ENCODE data around the gene GIMAP5.

GIMAP5 gene

DNA sequence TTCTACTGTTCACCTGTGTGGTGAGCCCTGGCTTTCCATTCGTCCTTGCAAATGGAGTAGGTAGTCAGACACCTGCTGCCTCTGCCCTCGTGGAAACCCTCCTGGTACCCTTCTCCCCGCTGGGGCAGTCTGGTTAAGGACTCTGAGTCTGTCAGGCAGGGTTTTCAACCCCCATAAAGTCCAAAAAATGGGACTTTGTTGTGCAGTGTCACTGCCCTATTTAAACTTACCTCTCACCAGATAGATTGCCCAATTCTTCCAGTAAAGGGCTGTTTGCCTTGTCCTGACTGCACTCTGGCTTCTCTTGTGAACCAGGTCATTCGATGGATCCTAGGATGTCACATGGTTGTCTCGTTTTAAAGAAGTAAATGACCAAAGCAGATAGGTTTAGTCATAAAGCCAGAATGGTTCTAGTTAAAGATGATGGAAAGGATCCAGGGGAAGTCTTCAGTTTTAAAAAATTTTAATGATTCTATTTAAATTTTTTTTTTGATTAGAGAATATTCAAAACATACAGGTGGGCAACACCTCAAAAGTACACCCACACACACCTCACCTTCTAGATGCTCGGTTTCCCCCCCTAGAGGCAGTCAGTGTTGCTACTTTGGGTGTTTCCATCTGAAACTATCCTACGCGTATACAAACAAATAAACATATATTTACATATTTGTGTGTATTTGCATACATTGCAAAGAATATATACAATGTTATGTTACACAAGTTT is 41.0 kb downstream of the GIMAP5 start:
- no peak for DNase-seq

GRCh38 chr7:150778738-150779301 is 41.6 kb downstream of the GIMAP5 start:
- no peak for DNase-seq

GRCh38 chr7:150780292-150780691 is 43.1 kb downstream of the GIMAP5 start:
- DNase-seq: no peak

- DNase-seq: no peak
Observed at GRCh38 chr7:150781103-150781502, 43.9 kb downstream of the GIMAP5 start.

DNA sequence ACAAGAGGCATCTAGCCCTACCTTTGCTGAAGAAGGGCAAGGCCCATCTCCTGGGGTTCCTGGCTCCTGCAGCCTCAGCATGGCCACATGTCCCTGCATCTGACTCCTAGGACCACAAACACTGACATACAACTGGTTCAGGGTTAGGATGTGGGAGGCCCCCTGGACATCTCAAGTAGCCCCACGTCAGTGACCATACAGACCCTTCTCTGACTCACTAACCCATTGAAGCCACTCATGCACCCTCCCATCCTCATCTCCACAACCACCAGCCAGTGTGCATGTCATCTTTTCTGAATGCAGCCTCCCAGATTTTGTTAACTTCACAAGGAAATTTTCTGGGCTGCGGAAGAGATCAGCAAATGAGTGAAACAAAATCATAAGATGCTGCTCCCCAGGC is 44.7 kb downstream of the GIMAP5 start:
- no peak for DNase-seq

- DNase-seq: no peak
Observed at GRCh38 chr7:150784120-150784736, 47.0 kb downstream of the GIMAP5 start.

DNA sequence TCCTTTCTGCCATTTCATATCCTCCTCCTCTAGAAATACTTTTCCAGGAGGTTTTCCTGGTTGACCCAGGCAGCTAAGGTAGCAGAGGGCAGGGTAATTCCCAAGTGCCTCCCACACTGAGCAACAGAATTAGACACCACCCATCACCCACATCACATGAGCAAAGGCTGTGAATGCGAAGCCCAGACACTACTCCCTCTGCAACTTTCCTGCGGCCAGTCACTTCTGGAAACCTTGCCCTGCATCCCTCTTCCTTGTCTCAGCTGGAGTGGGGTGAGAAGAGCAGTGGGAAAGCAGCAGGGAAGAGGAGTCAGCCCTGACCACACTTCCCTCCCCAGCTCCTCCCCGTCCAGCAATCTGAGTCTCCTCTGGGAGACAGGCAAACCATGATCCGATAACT is 47.7 kb downstream of the GIMAP5 start:
- DNase-seq: no peak

- DNase-seq: peak; percentile 19
Observed at GRCh38 chr7:150787321-150788281, 50.4 kb downstream of the GIMAP5 start.

- no peak for DNase-seq
Observed at GRCh38 chr7:150788474-150789269, 51.5 kb downstream of the GIMAP5 start.

DNA sequence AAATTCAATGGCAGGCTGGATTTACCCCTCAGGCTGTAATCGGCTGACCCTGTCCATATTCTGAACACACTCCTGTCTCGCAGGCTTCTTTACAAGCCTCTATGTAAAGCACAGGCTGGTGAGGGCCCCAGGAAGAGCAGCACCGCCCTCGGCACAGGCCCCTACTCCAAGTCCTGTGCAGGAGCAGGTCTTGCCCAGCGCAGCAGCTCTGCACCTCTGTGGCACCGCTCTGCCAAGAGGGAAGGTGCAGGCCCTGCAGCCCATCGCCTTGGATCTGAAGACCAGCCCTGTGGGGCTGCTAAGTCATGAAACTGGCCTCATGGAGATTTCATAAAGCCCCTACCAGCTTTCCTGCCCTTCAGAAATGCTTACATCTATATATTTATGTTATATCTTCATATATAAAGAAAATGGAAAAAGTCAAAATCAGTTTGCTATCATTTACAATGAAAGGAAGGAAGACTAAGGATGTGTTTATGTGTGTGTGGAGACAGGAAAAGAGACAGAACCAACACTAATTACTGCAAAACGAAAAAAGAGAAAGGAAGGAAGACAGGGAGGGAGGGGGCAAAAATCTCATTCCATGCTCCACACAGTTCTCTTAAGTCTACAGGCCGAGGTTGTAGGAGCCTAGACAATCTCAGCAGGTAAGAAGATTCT is 53.3 kb downstream of the GIMAP5 start:
- DNase-seq: no peak

DNA sequence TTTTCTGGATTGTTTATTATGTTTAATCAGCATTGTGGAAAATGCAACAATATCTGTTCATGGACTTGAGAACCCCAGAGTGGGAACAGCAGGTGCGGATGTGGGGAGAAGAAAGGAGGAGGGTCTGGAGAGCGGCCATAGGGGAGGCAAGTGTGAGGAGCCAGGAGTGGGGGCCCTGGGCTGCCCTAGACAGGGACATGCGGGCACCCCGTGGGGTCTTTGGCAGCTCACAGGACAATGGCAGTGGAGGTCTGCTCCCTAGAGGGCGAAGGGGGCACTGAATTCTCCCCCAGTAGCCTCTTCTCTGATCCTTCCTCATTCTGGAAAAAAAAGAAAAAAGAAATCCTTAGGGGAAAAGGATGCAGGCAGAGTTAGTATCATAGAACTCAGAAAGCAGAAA is 54.1 kb downstream of the GIMAP5 start:
- DNase-seq: no peak

DNA sequence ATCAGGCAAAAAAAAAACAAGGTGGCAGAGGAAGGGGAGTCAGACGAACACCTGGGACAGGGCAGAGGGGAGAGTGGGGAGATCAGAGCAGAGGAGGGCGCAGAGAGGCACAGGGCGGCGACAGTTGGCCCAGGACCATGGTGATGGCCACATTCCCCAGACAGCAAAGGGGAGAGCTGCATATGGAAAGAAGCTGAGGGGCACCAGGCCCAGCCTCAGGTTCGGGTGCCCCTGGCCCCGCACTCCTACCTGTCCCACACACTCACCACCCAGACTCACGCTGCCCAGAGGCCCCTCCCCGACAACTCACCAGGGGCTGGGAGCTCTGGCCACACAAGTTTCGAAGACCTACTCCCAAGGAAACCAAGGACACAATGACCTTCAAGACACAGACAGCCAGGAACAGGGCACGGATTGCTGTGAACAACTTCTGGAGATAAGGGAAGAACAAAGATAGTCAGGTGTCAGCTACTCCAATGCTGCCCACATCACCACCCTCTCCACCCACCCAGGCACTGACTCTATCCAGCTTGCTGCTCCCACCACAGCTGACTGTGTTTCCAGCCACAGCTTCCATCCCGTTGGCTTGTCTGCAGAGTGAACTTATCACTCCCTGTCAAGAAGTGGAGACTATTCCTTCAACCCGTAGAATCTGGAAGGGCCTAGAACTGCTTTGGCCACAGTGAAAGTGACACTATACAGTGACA is 54.7 kb downstream of the GIMAP5 start:
- no peak for DNase-seq
